Smooth muscle cell (in vitro differentiated cells): ENCODE data around the gene LYZL2. TPM values are rescaled to one million over a fixed set of nuclear protein-coding genes. Genes with fewer than 3 reads are reported as not detected.
"Not testable (repeated sequence)": the region's sequence is repeated elsewhere in the genome, so short reads cannot be mapped to it uniquely, and the experiment has no call there.

Experiments
- DNase-seq: peaks from one replicate; lab custom pipeline; 2025; ENCODE audit not compliant: unreplicated experiment; lab: John Stamatoyannopoulos, UW
- H2AFZ ChIP-seq: fragments of 200-600 bp; sonication (generic); 2 replicates; pipeline ENCODE4 v1.6.0; 2016; ENCODE audit warnings: antibody characterized with exemption, low read depth, mild to moderate bottlenecking
- H3F3A ChIP-seq: fragments of 200-600 bp; sonication (generic); 2 replicates; pipeline ENCODE4 v1.6.0; 2017; ENCODE audit warnings: antibody characterized with exemption, low read depth
- H3K27ac ChIP-seq: fragments of 200-600 bp; sonication (generic); 2 replicates; pipeline ENCODE4 v1.5.1; 2016; ENCODE audit warnings: low read depth, mild to moderate bottlenecking
- H3K27me3 ChIP-seq: fragments of 200-600 bp; sonication (generic); 2 replicates; pipeline ENCODE4 v1.6.1; 2016; ENCODE audit warnings: low read depth, mild to moderate bottlenecking
- H3K36me3 ChIP-seq: fragments of 200-600 bp; sonication (generic); 2 replicates; pipeline ENCODE4 v1.5.1; 2016; ENCODE audit warnings: low read depth
- H3K4me1 ChIP-seq: fragments of 200-600 bp; sonication (generic); 2 replicates; pipeline ENCODE4 v1.5.1; 2016; ENCODE audit warnings: low read depth
- H3K4me2 ChIP-seq: fragments of 200-600 bp; sonication (generic); 2 replicates; pipeline ENCODE4 v1.6.0; 2016; ENCODE audit warnings: mild to moderate bottlenecking
- H3K4me3 ChIP-seq: fragments of 200-600 bp; sonication (generic); 2 replicates; pipeline ENCODE4 v1.5.1; 2016; ENCODE audit warnings: mild to moderate bottlenecking
- H3K79me2 ChIP-seq: fragments of 200-600 bp; sonication (generic); 2 replicates; pipeline ENCODE4 v1.6.0; 2016; ENCODE audit warnings: low read depth, mild to moderate bottlenecking
- H3K9ac ChIP-seq: fragments of 200-600 bp; sonication (generic); 2 replicates; pipeline ENCODE4 v1.6.0; 2016; ENCODE audit warnings: low read depth
- H3K9me3 ChIP-seq: fragments of 200-600 bp; sonication (generic); replicated peaks from 2 replicates; pipeline ENCODE4 v1.5.1; 2016; ENCODE audit warnings: low read depth
- H4K20me1 ChIP-seq: fragments of 200-600 bp; sonication (generic); 2 replicates; pipeline ENCODE4 v1.6.0; 2016; ENCODE audit warnings: low read depth
- WGBS: methylation state at CpG from one replicate; pipeline ENCODE4 v1.1.7; 2016; ENCODE audit warnings: low lambda C conversion rate; 5-methylcytosine and 5-hydroxymethylcytosine counted together
- polyA plus RNA-seq: library from polyadenylated mRNA; unstranded; fragments of >200 nt; fragmentation: Nextera tagmentation; extraction: Ambion mirVana; gene quantifications from 2 replicates; pipeline ENCODE4 v1.2.1, GENCODE V29; 2016
- total RNA-seq: library from RNA; depleted of rRNA; stranded (reverse); fragments of >200 nt; gene quantifications from 2 replicates; pipeline ENCODE4 v1.2.3, GENCODE V29; 2014
- TF ChIP-seq, protein P1 (sequence below): fragments of 200-600 bp; sonication (generic); IDR thresholded peaks from 2 replicates; pipeline ENCODE4 v1.5.1; 2017; ENCODE audit warnings: borderline replicate concordance, mild to moderate bottlenecking, antibody characterized with exemption; ENCODE audit not compliant: insufficient read depth, poor library complexity, severe bottlenecking

LYZL2 gene
- total and polyA plus RNA-seq, 2 experiments from 2014 or later: not detected

DNA sequence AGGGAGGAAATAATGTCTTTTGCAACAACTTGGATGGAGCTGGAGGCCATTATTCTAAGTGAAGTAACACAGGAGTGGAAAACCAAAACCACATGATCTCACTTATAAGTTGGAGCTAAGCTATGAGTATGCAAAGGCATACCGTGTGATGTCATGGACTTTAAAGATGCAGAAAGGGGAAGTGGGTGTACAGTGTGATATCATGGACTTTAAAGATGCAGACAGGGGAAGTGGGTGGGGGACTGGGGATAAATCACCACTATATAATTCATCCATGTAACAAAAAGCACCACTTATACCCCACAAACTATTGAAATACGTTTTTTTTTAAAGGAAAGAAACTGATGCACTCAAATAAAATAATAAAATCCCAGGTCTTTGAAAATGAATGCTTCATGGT is 29.5 kb downstream of the LYZL2 start:
- no peaks in the 10 kb centered on the region for H4K20me1 ChIP-seq
- no peaks in the 10 kb centered on the region for H3F3A ChIP-seq
- H3K9ac ChIP-seq: no peak overlapping the region
- no peak overlapping the region for H3K4me2 ChIP-seq
- TF ChIP-seq, protein P1, sequence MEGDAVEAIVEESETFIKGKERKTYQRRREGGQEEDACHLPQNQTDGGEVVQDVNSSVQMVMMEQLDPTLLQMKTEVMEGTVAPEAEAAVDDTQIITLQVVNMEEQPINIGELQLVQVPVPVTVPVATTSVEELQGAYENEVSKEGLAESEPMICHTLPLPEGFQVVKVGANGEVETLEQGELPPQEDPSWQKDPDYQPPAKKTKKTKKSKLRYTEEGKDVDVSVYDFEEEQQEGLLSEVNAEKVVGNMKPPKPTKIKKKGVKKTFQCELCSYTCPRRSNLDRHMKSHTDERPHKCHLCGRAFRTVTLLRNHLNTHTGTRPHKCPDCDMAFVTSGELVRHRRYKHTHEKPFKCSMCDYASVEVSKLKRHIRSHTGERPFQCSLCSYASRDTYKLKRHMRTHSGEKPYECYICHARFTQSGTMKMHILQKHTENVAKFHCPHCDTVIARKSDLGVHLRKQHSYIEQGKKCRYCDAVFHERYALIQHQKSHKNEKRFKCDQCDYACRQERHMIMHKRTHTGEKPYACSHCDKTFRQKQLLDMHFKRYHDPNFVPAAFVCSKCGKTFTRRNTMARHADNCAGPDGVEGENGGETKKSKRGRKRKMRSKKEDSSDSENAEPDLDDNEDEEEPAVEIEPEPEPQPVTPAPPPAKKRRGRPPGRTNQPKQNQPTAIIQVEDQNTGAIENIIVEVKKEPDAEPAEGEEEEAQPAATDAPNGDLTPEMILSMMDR: no peak
- H3K4me3 ChIP-seq: no peak overlapping the region
- H3K79me2 ChIP-seq: no peaks in the 10 kb centered on the region
- no peaks in the 10 kb centered on the region for H3K27me3 ChIP-seq
- H3K27ac ChIP-seq: no peak overlapping the region
- no peaks in the 10 kb centered on the region for H3K36me3 ChIP-seq
- H2AFZ ChIP-seq: no peak overlapping the region
- H3K4me1 ChIP-seq: no peaks in the 10 kb centered on the region
- WGBS: 84% methylated on average over 2 of the region's 2 CpGs
- no peaks in the 10 kb centered on the region for H3K9me3 ChIP-seq
- no peak for DNase-seq

DNA sequence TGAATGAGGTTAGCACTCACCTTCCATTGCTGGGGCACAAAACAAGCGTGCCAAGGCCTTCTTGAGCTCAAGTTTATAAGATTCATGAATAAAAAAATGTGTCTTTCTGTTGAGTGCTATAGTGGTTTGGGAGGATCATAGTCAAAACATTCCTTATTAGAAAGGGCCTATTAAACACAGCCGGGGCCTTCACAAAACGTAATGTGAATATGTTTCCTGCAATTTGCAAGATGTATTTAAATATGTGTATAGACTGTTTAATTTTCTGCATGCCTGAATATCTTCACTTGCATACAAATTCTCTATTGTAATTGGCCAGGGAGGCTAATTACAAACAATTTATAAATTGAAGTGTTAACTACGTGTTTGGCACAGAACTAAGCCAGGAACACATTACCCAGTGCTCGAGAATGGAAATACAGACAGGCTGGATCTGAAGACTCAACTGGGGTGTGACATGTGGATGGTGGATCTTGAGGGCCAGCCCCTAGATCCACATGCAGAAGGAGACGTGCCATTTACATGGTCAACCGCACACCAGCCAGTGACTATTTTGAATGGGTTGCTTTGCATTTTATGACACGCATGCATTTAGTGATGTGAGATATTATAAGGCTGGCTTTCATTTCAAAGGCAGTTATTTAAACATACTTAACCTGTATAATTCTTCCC is 31.3 kb downstream of the LYZL2 start:
- no peak overlapping the region for H3K27ac ChIP-seq
- no peaks in the 10 kb centered on the region for H4K20me1 ChIP-seq
- H3K4me3 ChIP-seq: no peak overlapping the region
- no peaks in the 10 kb centered on the region for H3K9me3 ChIP-seq
- H3K4me1 ChIP-seq: no peaks in the 10 kb centered on the region
- no peaks in the 10 kb centered on the region for H3K79me2 ChIP-seq
- H3K27me3 ChIP-seq: peaks cover 9% of the 10 kb centered on the region
- no peak for DNase-seq
- no peak overlapping the region for H2AFZ ChIP-seq
- TF ChIP-seq, protein P1: no peak
- H3F3A ChIP-seq: no peaks in the 10 kb centered on the region
- no peak overlapping the region for H3K9ac ChIP-seq
- 93% methylated on average over 8 of the region's 8 CpGs for WGBS
- no peak overlapping the region for H3K4me2 ChIP-seq
- H3K36me3 ChIP-seq: no peaks in the 10 kb centered on the region

DNA sequence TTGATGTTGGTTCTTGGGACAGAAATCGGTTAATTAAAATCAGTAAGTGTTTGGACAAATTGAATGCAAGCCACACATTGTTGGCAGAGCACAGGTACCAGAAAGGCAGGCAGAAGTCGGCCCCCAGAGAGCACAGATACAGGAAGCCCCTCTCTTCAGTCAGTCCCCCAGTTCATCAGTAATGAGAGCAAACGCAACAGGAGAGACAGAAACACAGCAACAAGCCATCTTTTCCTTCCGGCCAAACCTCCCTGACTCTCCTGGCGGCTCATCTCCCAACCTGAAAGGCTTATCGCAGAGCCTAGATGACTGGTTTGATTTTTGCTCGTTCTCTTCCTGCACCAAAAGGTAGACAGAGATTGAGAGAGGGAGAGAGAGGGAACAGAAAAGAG is 32.1 kb downstream of the LYZL2 start:
- not testable (repeated sequence) for H3K27me3 ChIP-seq, H3K36me3 ChIP-seq, H3K4me1 ChIP-seq, H3K79me2 ChIP-seq, H4K20me1 ChIP-seq, DNase-seq, H3F3A ChIP-seq, H2AFZ ChIP-seq, H3K9me3 ChIP-seq, H3K27ac ChIP-seq, H3K4me2 ChIP-seq, H3K4me3 ChIP-seq, H3K9ac ChIP-seq
- WGBS: 51% methylated on average over 7 of the region's 7 CpGs

DNA sequence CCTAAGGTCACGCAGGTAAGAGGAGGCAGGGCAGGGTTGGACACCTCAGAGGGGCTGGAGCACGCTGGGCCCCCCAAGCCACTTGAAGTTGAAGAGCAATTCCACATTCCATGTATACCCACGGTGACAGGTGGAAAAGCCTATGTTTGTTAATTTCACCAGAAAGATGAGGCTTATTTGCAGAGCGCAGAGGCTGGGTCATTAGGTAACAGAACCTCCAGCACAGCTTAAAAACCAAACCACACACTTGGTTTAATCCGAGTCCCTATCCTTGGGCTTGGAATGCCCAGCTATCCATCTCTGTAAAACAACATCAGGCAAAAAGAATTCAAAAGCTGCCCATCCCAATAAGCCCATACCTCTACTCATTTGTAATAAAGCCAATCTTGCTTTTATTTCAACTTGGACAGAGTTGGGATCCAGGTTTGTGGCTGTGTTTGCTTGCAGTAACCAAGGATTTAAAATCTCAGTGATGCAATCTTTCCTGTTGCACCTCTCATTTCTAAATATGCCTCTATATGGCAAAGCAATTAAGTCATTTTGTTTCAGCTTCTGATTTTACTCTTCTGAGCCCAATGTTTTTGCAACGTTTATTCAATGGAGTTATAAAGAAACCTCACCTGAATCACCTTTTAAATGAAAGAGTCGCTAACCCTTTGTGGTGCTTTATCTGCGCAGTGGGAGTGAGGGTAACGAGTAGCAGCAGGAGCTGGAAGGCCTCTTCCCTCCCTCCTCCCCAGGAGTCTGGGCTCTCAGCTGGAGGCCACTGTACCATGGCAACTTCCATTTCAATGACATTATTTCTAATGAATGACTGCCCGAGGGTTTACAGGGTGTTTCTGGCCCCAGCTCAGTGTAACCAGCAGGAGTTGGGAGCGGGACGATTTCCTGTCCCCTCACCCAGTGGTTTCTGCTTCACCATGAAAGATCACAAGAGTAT is 32.8 kb downstream of the LYZL2 start:
- not testable (repeated sequence) for H3K27me3 ChIP-seq, H3K4me2 ChIP-seq, H3F3A ChIP-seq, H2AFZ ChIP-seq, DNase-seq, H3K4me1 ChIP-seq, H3K79me2 ChIP-seq, H4K20me1 ChIP-seq, H3K27ac ChIP-seq, H3K9ac ChIP-seq, H3K9me3 ChIP-seq, H3K36me3 ChIP-seq, H3K4me3 ChIP-seq
- 37% methylated on average over 12 of the region's 12 CpGs for whole genome bisulfite sequencing
